Erythroblast (primary cell): ENCODE data around the gene IL1RAPL2.

Experiments used
- GATA1 ChIP-seq: IDR thresholded peaks from 2 replicates; pipeline ENCODE4 v1.6.1; 2011; ENCODE audit warnings: low read depth, mild to moderate bottlenecking, control low read depth, low read length, moderate library complexity
- POLR2A ChIP-seq: IDR thresholded peaks from 2 replicates; pipeline ENCODE4 v1.6.1; 2011; ENCODE audit warnings: mild to moderate bottlenecking, low read length

DNA sequence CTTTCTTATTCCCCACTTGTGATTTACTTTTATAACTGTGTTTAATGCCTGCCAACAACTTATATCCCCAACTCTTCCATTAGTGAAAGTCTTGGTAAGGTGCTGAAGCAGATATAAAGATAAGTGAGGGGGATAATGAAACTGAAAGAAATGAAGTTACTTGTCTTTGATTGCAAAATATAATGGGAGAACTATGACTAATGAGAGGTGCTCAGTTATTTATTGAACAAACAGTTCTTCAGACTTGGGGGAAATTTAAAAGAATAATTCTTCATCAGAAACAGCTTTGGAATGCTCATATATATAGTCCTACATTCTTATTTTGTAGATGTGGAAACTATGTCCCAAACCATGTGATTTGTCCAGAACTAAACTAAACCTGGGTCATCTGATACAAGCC, 441.0 kb downstream of the IL1RAPL2 start:
- no peak for TF ChIP-seq POLR2A
- TF ChIP-seq GATA1: no peak
